Duodenal mucosa (tissue), 2 donors: Measurements from ENCODE around the gene ANKS1B.

ENCODE experiments used
- H3K27ac ChIP-seq: one replicate; pipeline ENCODE4 v1.7.0; 2013; ENCODE audit warnings: low read depth, low read length
- H3K27me3 ChIP-seq, 2 donors: one replicate each; pipeline ENCODE4 v1.7.0; 2013; ENCODE audit warnings: low read length in 2 of 2, control low read depth in 1 of 2; ENCODE audit not compliant: insufficient read depth in 2 of 2, control insufficient read depth in 1 of 2
- H3K36me3 ChIP-seq, 2 donors: one replicate each; pipeline ENCODE4 v1.7.0; 2013; ENCODE audit warnings: low read length in 2 of 2, control low read depth in 1 of 2; ENCODE audit not compliant: insufficient read depth in 2 of 2, control insufficient read depth in 1 of 2
- H3K4me1 ChIP-seq, 2 donors: one replicate each; pipeline ENCODE4 v1.7.0; 2013; ENCODE audit warnings: low read length in 2 of 2, control low read depth in 1 of 2; ENCODE audit not compliant: insufficient read depth in 2 of 2, control insufficient read depth in 1 of 2
- H3K4me3 ChIP-seq, 2 donors: one replicate each; pipeline ENCODE4 v1.7.0; 2013; ENCODE audit warnings: low read length in 2 of 2, low read depth in 1 of 2
- H3K9ac ChIP-seq, 2 donors: one replicate each; pipeline ENCODE4 v1.7.0; 2013; ENCODE audit warnings: low read length in 2 of 2, low read depth in 1 of 2
- H3K9me3 ChIP-seq, 2 donors: one replicate each; pipeline ENCODE4 v1.7.0; 2013; ENCODE audit warnings: low read length in 2 of 2, control low read depth in 1 of 2; ENCODE audit not compliant: control insufficient read depth in 1 of 2

ANKS1B gene

GRCh38 chr12:98911396-98911795 is 1073.3 kb downstream of the ANKS1B start:
- no peak overlapping the region for H3K27ac ChIP-seq
- H3K9me3 ChIP-seq = no peaks in the 10 kb centered on the region

DNA sequence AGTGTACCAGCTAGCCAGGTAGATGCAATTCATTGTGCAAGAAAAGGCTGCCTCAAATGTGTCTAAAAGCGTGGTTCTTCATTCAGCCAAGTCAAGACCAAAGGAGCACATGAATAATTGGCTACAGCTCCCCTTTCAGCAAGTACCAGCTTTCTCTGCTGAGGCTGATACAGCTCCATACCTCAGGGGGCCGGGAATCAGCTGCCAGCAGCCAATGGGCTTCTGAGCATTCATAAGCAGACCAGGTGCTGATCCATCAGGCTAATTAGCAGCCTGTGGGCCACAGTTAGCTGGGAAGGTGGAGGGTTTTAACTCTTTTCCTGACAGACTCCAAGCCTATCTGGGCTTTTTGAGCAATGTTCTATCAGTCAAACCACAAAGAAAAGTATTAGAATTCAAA is 1075.0 kb downstream of the ANKS1B start:
- H3K36me3 ChIP-seq = no peaks in the 10 kb centered on the region
- H3K4me1 ChIP-seq = no peaks in the 10 kb centered on the region
- no peak overlapping the region for H3K9ac ChIP-seq
- H3K9me3 ChIP-seq = no peaks in the 10 kb centered on the region
- no peak overlapping the region for H3K27ac ChIP-seq
- no peaks in the 10 kb centered on the region for H3K27me3 ChIP-seq
- H3K4me3 ChIP-seq = no peak overlapping the region

More at GRCh38 chr12:98911396-98911795, 1073.3 kb downstream of the ANKS1B start:
- no peak overlapping the region for H3K4me3 ChIP-seq
- no peak overlapping the region for H3K9ac ChIP-seq
- no peaks in the 10 kb centered on the region for H3K4me1 ChIP-seq
- H3K27me3 ChIP-seq = no peaks in the 10 kb centered on the region
- H3K36me3 ChIP-seq = no peaks in the 10 kb centered on the region

- Histone ChIP-seq H3K27ac (no peak overlapping the region), H3K27me3 (no peaks in the 10 kb centered on the region), H3K36me3 (no peaks in the 10 kb centered on the region), H3K9me3 (no peaks in the 10 kb centered on the region), H3K9ac (no peak overlapping the region), H3K4me3 (no peak overlapping the region), H3K4me1 (no peaks in the 10 kb centered on the region)
These were observed 1075.9 kb downstream of the ANKS1B start for GRCh38 chr12:98908866-98909265.

DNA sequence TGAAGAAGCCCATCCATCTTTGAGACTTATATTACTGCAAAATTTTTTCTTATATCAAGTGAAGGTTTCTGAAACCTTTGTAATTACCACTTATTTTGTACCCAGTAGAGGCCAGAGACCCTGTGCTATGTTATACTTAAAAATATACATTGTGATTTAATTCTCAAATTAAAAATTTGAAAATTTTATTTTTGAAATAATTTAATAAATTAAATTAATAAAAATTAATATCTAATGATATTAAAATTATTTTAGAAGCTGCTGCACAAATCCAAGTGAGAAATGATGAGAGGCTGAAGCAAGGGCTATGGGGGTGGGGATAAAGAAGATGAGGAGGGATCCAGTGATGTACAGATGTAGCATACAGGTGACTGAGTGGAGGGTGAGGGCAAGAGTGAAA is 1080.9 kb downstream of the ANKS1B start:
- no peaks in the 10 kb centered on the region for H3K27me3 ChIP-seq
- H3K36me3 ChIP-seq = no peaks in the 10 kb centered on the region
- H3K9me3 ChIP-seq = no peaks in the 10 kb centered on the region
- H3K4me3 ChIP-seq = no peak overlapping the region
- no peak overlapping the region for H3K9ac ChIP-seq
- H3K4me1 ChIP-seq = no peaks in the 10 kb centered on the region
- H3K27ac ChIP-seq = no peak overlapping the region

- H3K27me3 ChIP-seq = peaks cover 6 to 8% of the 10 kb centered on the region in 2 donors
- no peaks in the 10 kb centered on the region for H3K36me3 ChIP-seq
- H3K4me1 ChIP-seq = no peaks in the 10 kb centered on the region
- H3K27ac ChIP-seq = no peak overlapping the region
- H3K4me3 ChIP-seq = no peak overlapping the region
- H3K9me3 ChIP-seq = no peaks in the 10 kb centered on the region
- no peak overlapping the region for H3K9ac ChIP-seq
These were observed 1083.5 kb downstream of the ANKS1B start for GRCh38 chr12:98901189-98901588.

DNA sequence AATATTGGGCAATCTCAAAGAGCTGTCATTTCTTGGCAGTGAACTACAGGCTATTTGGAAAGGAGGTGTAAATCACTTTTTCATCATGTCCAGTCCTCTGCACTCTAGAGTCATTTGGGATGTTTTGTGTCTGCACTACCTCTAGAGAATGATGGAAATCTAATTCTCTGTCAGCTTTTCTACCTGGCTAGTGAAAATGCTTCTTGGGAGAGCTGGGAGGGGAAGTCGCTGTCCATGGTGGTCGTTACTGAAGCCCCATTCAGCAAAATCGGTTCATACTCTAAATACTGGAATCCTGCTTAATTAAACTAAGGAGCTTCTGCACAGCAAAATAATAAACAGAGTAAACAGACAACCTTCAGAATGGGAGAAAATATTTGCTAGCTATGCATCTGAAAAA is 1087.8 kb downstream of the ANKS1B start:
- H3K9me3 ChIP-seq = no peaks in the 10 kb centered on the region
- H3K9ac ChIP-seq = no peak overlapping the region
- no peak overlapping the region for H3K4me3 ChIP-seq
- H3K36me3 ChIP-seq = no peaks in the 10 kb centered on the region
- H3K27ac ChIP-seq = no peak overlapping the region
- H3K27me3 ChIP-seq = peaks cover 39 to 41% of the 10 kb centered on the region in 2 donors
- H3K4me1 ChIP-seq = no peaks in the 10 kb centered on the region

DNA sequence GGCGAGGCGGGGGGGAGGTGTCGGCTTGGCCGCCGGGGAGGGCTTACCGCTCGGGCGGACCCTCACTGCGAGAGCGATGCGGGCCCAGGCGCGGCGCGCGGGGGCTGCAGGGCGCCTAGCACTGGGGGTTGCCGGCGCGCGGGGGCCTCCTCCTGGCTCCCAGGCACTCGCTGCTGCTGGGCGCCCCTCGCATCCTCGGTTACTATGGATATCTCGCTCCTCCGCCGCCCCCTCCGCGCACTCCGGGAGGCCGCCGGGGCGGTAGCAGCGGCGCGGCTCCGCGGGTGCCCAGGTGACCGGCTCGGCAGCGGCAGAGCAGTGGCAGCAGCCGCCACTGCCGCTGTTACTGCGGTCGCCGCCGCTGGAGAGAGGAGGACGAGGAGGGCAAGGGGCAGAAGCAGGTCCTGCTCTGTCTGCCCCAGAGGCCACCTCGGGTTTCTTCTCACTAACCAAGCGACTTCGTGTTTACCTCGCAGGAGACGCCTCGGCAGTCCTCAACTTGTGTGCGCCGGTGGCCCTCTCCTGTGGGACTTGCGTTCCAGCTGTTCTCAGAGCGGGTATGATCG is 1089.6 kb downstream of the ANKS1B start:
- H3K27me3 ChIP-seq = peaks cover 39 to 42% of the 10 kb centered on the region in 2 donors
- no peak overlapping the region for H3K9ac ChIP-seq
- no peak overlapping the region for H3K4me3 ChIP-seq

DNA sequence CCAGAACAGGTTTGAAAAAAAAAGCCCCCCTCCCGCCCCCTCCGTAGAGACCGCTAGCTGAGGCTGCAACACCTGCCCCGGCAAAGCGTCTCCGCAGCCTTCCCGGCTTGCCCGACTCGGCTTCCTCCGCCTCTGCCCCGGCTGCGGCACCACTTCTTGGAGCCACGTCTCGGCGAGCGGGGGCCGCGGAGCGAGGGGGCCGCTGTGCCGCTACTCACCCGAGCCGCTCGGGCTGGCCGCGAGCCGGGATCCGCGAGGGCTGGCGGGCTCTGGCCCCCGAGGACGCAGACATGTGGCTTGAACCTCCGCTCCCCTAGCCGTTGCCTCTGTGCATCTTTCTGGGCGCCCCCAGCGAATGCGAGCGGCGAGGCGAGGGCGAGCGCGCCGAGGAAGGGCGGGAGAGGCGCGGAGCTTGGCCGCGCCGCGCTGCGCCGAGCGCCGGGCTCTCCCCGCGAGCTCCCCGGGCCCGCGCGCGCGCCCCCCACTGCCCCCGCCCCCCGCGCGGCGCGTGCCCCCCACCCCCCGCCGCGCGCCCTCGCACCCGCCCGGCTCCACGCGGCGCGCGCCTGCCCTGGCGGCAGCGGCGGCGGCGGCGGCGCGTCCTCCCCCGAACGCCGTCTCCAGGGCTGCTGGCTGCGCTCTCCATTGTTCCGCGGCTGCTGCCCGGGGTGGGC is 1090.2 kb downstream of the ANKS1B start:
- no peak overlapping the region for H3K27ac ChIP-seq
- no peaks in the 10 kb centered on the region for H3K4me1 ChIP-seq
- H3K27me3 ChIP-seq = peaks cover 39 to 42% of the 10 kb centered on the region in 2 donors
- H3K9me3 ChIP-seq = no peaks in the 10 kb centered on the region
- H3K4me3 ChIP-seq = no peak overlapping the region
- no peak overlapping the region for H3K9ac ChIP-seq
- no peaks in the 10 kb centered on the region for H3K36me3 ChIP-seq

More for the DNA sequence above, 1089.6 kb downstream of the ANKS1B start:
- H3K36me3 ChIP-seq = no peaks in the 10 kb centered on the region
- H3K27ac ChIP-seq = no peak overlapping the region
- H3K4me1 ChIP-seq = no peaks in the 10 kb centered on the region
- H3K9me3 ChIP-seq = no peaks in the 10 kb centered on the region

- Histone ChIP-seq H3K4me3 (no peak overlapping the region), H3K9me3 (no peaks in the 10 kb centered on the region), H3K9ac (no peak overlapping the region), H3K27ac (no peak overlapping the region), H3K36me3 (no peaks in the 10 kb centered on the region), H3K4me1 (no peaks in the 10 kb centered on the region), H3K27me3 (peaks cover 39 to 42% of the 10 kb centered on the region in 2 donors)
These were observed 1090.9 kb downstream of the ANKS1B start for GRCh38 chr12:98893675-98894411.

DNA sequence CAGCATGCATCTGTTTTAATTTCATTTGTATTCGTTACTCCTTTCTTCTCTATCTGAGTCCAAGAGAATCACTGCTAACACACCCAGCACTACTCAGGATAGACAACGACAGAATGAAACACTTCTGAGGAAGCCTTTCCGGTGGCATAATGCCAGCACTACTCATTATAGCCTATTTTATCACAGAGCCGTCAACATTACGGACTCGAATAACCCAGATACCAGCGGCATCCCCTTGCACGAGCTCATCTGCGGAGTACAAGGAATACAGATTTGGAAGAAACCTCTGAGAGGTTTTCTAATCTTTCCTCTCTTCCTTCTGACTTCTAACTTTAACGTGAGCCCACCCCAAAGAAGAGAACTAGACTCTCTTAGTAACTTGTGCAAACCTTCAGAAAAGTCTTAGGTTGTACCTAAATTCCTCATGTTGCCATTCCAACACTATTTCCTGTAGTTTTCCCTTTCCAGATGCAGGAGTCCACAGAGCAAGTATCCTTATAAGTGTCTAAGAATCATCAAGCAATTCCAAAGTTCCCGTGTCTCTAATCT is 1091.5 kb downstream of the ANKS1B start:
- H3K4me3 ChIP-seq = no peak overlapping the region
- no peaks in the 10 kb centered on the region for H3K4me1 ChIP-seq
- H3K36me3 ChIP-seq = no peaks in the 10 kb centered on the region
- peaks cover 39 to 42% of the 10 kb centered on the region in 2 donors for H3K27me3 ChIP-seq
- no peaks in the 10 kb centered on the region for H3K9me3 ChIP-seq
- H3K9ac ChIP-seq = no peak overlapping the region
- no peak overlapping the region for H3K27ac ChIP-seq
